SU-DHL-6 (cell line): ENCODE results near the gene TLK2.
A peak's percentile ranks its signal among the peaks of the same experiment; 100 is the strongest.

Source experiments
- H2AFZ ChIP-seq: fragments of 200-600 bp; sonication (generic); 2 replicates; pipeline ENCODE4 v1.6.1; 2014; ENCODE audit warnings: low read depth, mild to moderate bottlenecking, moderate library complexity, mixed read lengths, antibody characterized with exemption, low read length; ENCODE audit not compliant: severe bottlenecking
- H3F3A ChIP-seq: fragments of 200-600 bp; shearing (Covaris generic); 2 replicates; pipeline ENCODE4 v1.6.0; 2016; ENCODE audit warnings: antibody characterized with exemption, mild to moderate bottlenecking; ENCODE audit not compliant: insufficient read depth
- H3K27ac ChIP-seq: fragments of 200-600 bp; sonication (generic); 2 replicates; pipeline ENCODE4 v1.5.1; 2016; ENCODE audit warnings: low read depth, mild to moderate bottlenecking, low read length, moderate library complexity, mixed read lengths
- H3K27me3 ChIP-seq: fragments of 200-600 bp; sonication (generic), shearing (Covaris generic); 2 replicates; pipeline ENCODE4 v1.6.0; 2014; ENCODE audit warnings: mild to moderate bottlenecking, low read length
- H3K36me3 ChIP-seq: fragments of 200-600 bp; sonication (generic); 2 replicates; pipeline ENCODE4 v1.6.1; 2014; ENCODE audit warnings: mild to moderate bottlenecking, low read length, mixed read lengths
- H3K4me2 ChIP-seq: fragments of 300-600, 200-600 bp; shearing (Covaris generic), sonication (generic); 2 replicates; pipeline ENCODE4 v1.6.0; 2014; ENCODE audit warnings: low read length, low read depth, mild to moderate bottlenecking; ENCODE audit not compliant: poor library complexity, severe bottlenecking
- H3K4me3 ChIP-seq: fragments of 200-600 bp; sonication (generic); 2 replicates; pipeline ENCODE4 v1.5.1; 2014; ENCODE audit warnings: antibody characterized with exemption, low read length, mild to moderate bottlenecking, mixed read lengths; ENCODE audit not compliant: insufficient read depth, poor library complexity, severe bottlenecking
- H3K79me2 ChIP-seq: fragments of 200-600 bp; sonication (generic); 2 replicates; pipeline ENCODE4 v1.6.1; 2014; ENCODE audit warnings: mild to moderate bottlenecking, low read length, moderate library complexity; ENCODE audit not compliant: insufficient read depth
- H3K9ac ChIP-seq: fragments of 200-600 bp; sonication (generic); 2 replicates; pipeline ENCODE4 v1.7.0; 2014; ENCODE audit warnings: mild to moderate bottlenecking, low read length
- H3K9me2 ChIP-seq: fragments of 200-600 bp; sonication (generic); replicated peaks from 2 replicates; pipeline ENCODE4 v1.6.1; 2014; ENCODE audit warnings: low read length; ENCODE audit not compliant: insufficient read depth
- H3K9me3 ChIP-seq: fragments of 200-600 bp; sonication (generic); 2 replicates; pipeline ENCODE4 v1.6.1; 2014; ENCODE audit warnings: low read length, mixed read lengths; ENCODE audit not compliant: insufficient read depth
- H4K20me1 ChIP-seq: fragments of 200-600 bp; sonication (generic); 2 replicates; pipeline ENCODE4 v1.6.1; 2014; ENCODE audit warnings: low read depth, mild to moderate bottlenecking, antibody characterized with exemption, low read length, moderate library complexity, mixed read lengths
- EZH2phosphoT487 ChIP-seq: fragments of 200-600 bp; sonication (generic), shearing (Covaris generic); conservative IDR thresholded peaks from 2 replicates; pipeline ENCODE4 v1.6.1; 2018; ENCODE audit warnings: mild to moderate bottlenecking, antibody characterized with exemption, low read length, moderate library complexity, mixed read lengths
- TF ChIP-seq, protein P1 (sequence below): fragments of 200-600 bp; sonication (generic); IDR thresholded peaks from one replicate; pipeline ENCODE4 v1.5.1; 2017; ENCODE audit warnings: antibody characterized with exemption, mild to moderate bottlenecking, low read length, moderate library complexity; ENCODE audit not compliant: insufficient read depth, poor library complexity, severe bottlenecking

Gene TLK2

DNA sequence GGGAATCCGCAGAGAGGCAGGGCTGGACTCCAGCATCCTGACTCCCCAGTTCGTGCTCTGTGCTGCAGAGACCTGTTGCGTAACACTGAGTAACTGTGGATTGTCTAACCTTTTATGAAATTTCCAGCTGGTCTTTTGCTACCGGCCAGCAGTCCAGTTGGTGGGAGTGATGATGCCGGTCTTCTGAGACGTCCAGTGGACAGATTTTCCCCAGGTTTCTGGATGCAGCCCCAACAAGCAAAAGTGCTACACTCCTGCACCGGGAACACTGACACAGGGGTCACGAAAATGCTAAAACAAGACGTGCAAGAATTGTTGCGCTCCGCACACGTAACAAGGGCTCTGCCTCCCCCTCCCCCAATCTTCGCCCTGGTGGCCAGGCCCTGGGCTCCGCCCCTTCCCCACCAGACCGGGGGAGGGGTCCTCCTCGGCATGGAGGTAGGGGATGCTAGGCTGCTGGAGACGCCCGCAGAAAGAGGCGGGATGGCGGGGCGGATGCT, 148.1 kb downstream of the TLK2 start:
- Histone ChIP-seq H3K27me3 (no peaks in the 10 kb centered on the region), H2AFZ (no peak overlapping the region), H3K79me2 (no peaks in the 10 kb centered on the region), H3K4me3 (no peak overlapping the region), H4K20me1 (no peaks in the 10 kb centered on the region), H3K27ac (no peak overlapping the region), H3F3A (no peaks in the 10 kb centered on the region), H3K4me2 (no peak overlapping the region), H3K9me3 (no peaks in the 10 kb centered on the region), H3K9me2 (no peaks in the 10 kb centered on the region), H3K36me3 (no peaks in the 10 kb centered on the region), H3K9ac (no peak overlapping the region)
- TF ChIP-seq EZH2phosphoT487 = no peak
- TF ChIP-seq, protein P1, sequence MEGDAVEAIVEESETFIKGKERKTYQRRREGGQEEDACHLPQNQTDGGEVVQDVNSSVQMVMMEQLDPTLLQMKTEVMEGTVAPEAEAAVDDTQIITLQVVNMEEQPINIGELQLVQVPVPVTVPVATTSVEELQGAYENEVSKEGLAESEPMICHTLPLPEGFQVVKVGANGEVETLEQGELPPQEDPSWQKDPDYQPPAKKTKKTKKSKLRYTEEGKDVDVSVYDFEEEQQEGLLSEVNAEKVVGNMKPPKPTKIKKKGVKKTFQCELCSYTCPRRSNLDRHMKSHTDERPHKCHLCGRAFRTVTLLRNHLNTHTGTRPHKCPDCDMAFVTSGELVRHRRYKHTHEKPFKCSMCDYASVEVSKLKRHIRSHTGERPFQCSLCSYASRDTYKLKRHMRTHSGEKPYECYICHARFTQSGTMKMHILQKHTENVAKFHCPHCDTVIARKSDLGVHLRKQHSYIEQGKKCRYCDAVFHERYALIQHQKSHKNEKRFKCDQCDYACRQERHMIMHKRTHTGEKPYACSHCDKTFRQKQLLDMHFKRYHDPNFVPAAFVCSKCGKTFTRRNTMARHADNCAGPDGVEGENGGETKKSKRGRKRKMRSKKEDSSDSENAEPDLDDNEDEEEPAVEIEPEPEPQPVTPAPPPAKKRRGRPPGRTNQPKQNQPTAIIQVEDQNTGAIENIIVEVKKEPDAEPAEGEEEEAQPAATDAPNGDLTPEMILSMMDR = no peak

DNA sequence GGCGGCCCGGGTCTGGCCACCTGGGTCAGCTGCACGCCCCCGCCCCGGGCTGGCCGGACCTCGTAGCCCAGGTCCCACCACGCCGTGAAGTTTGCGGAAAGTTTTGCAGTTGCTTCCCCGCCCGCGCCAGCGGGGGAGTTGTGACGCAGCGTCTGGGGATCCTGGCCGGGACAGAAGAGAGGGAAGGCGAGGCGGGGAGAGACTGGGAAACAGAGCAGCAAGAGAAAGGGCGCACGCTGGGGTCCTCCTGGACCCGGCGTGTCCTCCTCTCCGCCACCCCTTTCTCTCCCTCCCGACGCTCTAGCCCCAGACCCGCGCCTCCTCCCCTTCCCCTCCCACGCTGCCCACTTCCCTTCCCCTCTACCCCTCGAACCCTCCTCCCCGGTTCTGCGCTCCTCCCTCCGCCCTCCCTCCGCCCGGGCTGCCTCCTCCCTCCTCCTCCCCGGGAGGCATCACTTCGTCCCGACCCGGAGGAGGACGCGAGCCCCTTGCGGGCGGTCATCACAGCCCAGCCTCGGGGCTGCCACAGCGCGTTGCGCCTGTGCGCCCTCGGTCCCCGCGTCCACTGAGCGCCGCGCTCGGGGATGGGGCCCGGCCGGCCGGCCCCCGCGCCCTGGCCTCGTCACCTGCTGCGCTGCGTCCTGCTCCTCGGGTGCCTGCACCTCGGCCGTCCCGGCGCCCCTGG, 148.7 kb downstream of the TLK2 start, which contains the start of gene MRC2:
Gene MRC2, plus strand, starts transcription at position 452 of the 685 bp plus-strand sequence. Its CDS starts 133 bp downstream, at position 585.
- Histone ChIP-seq H3K27me3 (no peaks in the 10 kb centered on the region), H3K79me2 (no peaks in the 10 kb centered on the region), H3K27ac (no peak within 1 kb of the TSS), H3K4me2 (peak within 1 kb of the TSS; percentile 3), H2AFZ (no peak within 1 kb of the TSS), H3K9me3 (no peaks in the 10 kb centered on the region), H3F3A (no peaks in the 10 kb centered on the region), H3K4me3 (peak within 1 kb of the TSS; percentile 3), H3K9ac (no peak within 1 kb of the TSS), H3K36me3 (no peaks in the 10 kb centered on the region), H3K9me2 (no peaks in the 10 kb centered on the region), H4K20me1 (no peaks in the 10 kb centered on the region)
- no peak for TF ChIP-seq EZH2phosphoT487
- TF ChIP-seq, protein P1 = no peak

DNA sequence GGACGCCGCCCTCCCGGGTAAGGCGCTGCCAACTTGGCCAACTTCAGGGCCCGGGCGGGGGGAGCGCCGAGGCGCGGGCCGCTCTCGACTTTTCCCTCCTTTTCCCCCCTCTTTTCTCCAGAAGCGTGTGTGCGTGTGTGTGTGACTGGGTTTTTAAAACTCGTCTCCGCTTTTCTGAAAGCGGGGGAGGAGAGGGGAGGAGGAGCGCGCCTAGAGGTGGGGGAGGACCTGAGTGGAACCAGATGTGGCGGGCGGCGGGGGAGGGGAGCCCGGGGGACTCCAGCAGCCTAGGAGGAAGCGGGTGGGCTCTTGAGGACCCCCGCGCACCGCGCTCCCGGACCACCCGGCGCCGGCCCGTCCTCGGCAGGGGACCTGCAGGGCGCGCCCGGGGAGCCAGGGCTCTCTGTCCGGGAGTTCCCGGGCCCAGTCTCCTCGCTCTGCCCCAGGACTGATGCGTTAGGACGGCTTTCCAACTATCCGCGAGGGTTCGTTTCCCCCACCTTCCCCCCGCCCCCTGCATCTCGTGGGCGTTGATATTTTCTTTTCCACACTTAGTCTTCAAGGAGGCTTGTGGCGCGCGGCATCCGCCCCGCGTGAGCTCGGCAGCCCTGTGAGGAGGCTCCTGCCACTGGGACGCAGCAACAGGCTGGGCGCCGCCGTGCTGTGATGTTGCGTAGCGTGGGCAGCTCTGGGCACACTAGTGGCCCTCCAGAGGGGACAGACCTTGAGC, 149.4 kb downstream of the TLK2 start:
- Histone ChIP-seq H3K9me3 (no peaks in the 10 kb centered on the region), H3K79me2 (no peaks in the 10 kb centered on the region), H4K20me1 (no peaks in the 10 kb centered on the region), H2AFZ (no peak overlapping the region), H3K9me2 (no peaks in the 10 kb centered on the region), H3K27me3 (no peaks in the 10 kb centered on the region), H3K4me3 (no peak overlapping the region), H3K9ac (no peak overlapping the region), H3K36me3 (no peaks in the 10 kb centered on the region), H3K4me2 (peak overlapping the region; percentile 3), H3K27ac (no peak overlapping the region), H3F3A (no peaks in the 10 kb centered on the region)
- TF ChIP-seq, protein P1 = no peak
- TF ChIP-seq EZH2phosphoT487 = no peak
